ENCODE results near the gene IQCB1. TPM values are rescaled to one million over a fixed set of nuclear protein-coding genes. Genes with fewer than 3 reads are reported as not detected.

IQCB1 gene
- total and polyA plus RNA-seq, 10 of the 15 experiments (the other 5 are each of a cell fraction or from before 2014, with no cell fraction given) = 36.0 to 69.4 (median 48.9) TPM

DNA sequence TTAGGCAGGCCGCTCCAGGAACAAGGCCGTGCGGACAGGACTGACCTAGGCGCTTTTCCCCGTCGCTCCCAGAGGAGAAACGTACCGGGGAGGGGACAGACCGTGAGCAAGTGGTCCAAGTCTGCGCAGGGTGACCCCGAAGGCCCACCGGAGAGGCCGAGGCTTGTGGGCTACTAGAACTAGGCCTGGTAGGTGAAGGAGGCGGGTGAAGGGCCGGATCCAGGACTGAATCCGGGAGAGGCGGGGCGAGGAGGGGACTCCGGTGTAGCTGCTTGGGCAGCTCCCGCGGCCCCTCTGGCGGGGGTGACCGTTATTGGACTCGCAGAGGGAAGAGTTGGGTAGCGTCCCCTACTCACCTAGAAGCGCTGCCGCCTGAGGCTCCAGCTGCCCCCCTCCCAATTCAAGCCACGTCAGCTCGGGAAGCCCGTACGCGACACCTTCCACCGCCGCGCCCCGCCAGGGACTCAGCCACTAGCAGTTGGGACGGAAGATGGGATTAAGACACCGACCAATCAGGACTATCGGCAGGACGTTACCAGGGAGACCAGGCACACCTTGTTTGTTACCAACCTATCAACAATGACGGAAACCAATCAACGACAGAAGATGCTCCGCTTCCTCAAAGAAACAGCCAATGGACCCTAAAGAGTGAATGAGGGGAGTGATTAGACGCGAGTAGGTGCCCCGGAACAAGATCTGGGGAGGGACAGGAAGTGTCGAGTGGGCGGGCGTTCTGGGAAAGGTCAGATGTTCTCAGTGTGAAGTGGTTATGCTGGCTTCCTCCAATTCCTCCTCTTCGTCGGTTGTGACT is 85.4 kb downstream of the IQCB1 start, which contains the start of gene GOLGB1 (continued):
- TF ChIP-seq, protein P1, sequence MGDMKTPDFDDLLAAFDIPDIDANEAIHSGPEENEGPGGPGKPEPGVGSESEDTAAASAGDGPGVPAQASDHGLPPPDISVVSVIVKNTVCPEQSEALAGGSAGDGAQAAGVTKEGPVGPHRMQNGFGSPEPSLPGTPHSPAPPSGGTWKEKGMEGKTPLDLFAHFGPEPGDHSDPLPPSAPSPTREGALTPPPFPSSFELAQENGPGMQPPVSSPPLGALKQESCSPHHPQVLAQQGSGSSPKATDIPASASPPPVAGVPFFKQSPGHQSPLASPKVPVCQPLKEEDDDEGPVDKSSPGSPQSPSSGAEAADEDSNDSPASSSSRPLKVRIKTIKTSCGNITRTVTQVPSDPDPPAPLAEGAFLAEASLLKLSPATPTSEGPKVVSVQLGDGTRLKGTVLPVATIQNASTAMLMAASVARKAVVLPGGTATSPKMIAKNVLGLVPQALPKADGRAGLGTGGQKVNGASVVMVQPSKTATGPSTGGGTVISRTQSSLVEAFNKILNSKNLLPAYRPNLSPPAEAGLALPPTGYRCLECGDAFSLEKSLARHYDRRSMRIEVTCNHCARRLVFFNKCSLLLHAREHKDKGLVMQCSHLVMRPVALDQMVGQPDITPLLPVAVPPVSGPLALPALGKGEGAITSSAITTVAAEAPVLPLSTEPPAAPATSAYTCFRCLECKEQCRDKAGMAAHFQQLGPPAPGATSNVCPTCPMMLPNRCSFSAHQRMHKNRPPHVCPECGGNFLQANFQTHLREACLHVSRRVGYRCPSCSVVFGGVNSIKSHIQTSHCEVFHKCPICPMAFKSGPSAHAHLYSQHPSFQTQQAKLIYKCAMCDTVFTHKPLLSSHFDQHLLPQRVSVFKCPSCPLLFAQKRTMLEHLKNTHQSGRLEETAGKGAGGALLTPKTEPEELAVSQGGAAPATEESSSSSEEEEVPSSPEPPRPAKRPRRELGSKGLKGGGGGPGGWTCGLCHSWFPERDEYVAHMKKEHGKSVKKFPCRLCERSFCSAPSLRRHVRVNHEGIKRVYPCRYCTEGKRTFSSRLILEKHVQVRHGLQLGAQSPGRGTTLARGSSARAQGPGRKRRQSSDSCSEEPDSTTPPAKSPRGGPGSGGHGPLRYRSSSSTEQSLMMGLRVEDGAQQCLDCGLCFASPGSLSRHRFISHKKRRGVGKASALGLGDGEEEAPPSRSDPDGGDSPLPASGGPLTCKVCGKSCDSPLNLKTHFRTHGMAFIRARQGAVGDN (IDR thresholded peaks at IDR 0.05) = peak; percentile 68
- TF ChIP-seq TAF1 (IDR thresholded peaks at IDR 0.05; ENCODE audit: borderline replicate concordance, low read depth, low read length) (no peak), CREM (IDR thresholded peaks at IDR 0.05; ENCODE audit: low read depth) (peak; percentile 81), STAT1 (conservative IDR thresholded peaks at IDR 0.05) (no peak; the same call in 1 of the 2 replicates), SMAD1 (IDR thresholded peaks at IDR 0.05; ENCODE audit: low read depth, partially characterized antibody) (peak; percentile 62)

DNA sequence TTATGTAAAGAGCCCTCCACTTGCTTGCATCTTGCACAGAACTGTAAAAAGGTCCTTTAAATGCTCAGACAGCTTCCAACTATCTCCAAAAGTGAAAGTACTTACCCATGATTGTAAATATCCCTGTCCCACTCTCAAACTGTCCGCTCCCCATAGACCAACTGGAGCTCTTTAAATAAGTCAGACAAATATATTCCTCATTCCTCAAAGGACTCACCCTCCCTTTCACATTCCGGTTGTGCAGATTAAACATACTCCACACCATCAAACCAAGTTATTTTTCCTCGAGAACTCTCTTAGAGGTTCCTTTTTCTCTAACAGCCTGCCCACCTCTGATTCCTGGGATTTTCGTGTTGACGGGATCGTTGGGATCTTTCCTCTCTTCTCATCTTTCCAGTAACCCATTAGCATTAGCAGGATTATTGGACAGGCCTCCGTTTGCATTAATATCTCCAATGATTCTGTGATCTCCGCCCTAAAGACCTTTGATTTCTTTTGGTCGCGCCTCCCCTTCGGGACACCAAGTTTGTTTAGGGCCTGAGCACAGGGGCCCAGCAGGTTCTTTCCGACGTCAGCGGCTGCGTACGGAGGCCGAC is 86.1 kb downstream of the IQCB1 start:
- no peaks in the 10 kb centered on the region for H3K9me3 ChIP-seq (replicated peaks; ENCODE audit: control insufficient read depth, insufficient read depth, low read length)
- peak overlapping the region; percentile 88 for H3K4me2 ChIP-seq (ENCODE audit: control insufficient read depth, insufficient read depth)
- H3K4me1 ChIP-seq (ENCODE audit: control insufficient read depth, insufficient read depth, low read length) = no peaks in the 10 kb centered on the region
- H3K36me3 ChIP-seq (ENCODE audit: control insufficient read depth in 2 of 2, insufficient read depth in 2 of 2, low read length in 1 of 2) = no peaks in the 10 kb centered on the region
- under 1% methylated on average over 17 of the region's 17 CpGs for WGBS (ENCODE audit: insufficient coverage, insufficient replicate concordance, low lambda C conversion rate, missing lambda C conversion rate)
- FAIRE-seq = no peak
- CTCF ChIA-PET = interaction anchor here (1.6 to 2.0 kb wide), 2 partner anchors 13 to 15 kb away, joined by 3 to 4 read pairs; no protein-coding TSS in a partner anchor
- no peaks in the 10 kb centered on the region for H4K20me1 ChIP-seq (ENCODE audit: control insufficient read depth, insufficient read depth)
- peak overlapping the region; percentile 96 for H3K9ac ChIP-seq (ENCODE audit: control insufficient read depth, insufficient read depth, low read length)
- no peak for DNase-seq (ENCODE audit: low read depth, low spot score)
- in situ Hi-C loops (cut with MboI) (no loop called here), intact Hi-C loops (cut with micrococcal nuclease; ENCODE audit: unreplicated experiment) (loop anchor here (2.0 to 5.0 kb wide), 3 partner anchors 88 to 201 kb away; partner anchors contain the start of genes EAF2, HCLS1, IQCB1 and POLQ)
- TF ChIP-seq BMI1 (IDR thresholded peaks at IDR 0.05; ENCODE audit: borderline replicate concordance) (no peak), CREB1 (IDR thresholded peaks at IDR 0.05; ENCODE audit: low read depth) (peak; percentile 61; the same call in 1 of the 2 replicates), FOXM1 (IDR thresholded peaks at IDR 0.05; ENCODE audit: low read depth, low read length) (no peak), CREM (IDR thresholded peaks at IDR 0.05; ENCODE audit: low read depth) (peak; percentile 60)
- H3K27ac ChIP-seq (ENCODE audit: control insufficient read depth, insufficient read depth) = peak overlapping the region; percentile 72
- SMC1A ChIA-PET (ENCODE audit: uncharacterized antibody, unreplicated experiment) = interaction anchor here (0.7 to 2.3 kb wide), 11 partner anchors 9 to 202 kb away, joined by 3 to 6 read pairs (median 3); partner anchors contain the start of gene HCLS1
- peaks cover 39% of the 10 kb centered on the region for H3K79me2 ChIP-seq (ENCODE audit: control insufficient read depth, insufficient read depth, low read length)
- peak overlapping the region; percentile 91 for H3K4me3 ChIP-seq
- H3K27me3 ChIP-seq (replicated peaks in 1 of 2; ENCODE audit: control insufficient read depth in 2 of 2, insufficient read depth in 2 of 2, low read length in 1 of 2) = no peaks in the 10 kb centered on the region; a peak in 1 of 4 replicates
- RAD21 ChIA-PET (ENCODE audit: unreplicated experiment) = interaction anchor here (0.6 to 1.8 kb wide), 8 partner anchors 10 to 247 kb away, joined by 3 to 5 read pairs (median 4); partner anchors contain the start of genes HCLS1 and POLQ
- peak; percentile 61 for ATAC-seq
- H2AFZ ChIP-seq (ENCODE audit: control insufficient read depth, low read depth, low read length) = peak overlapping the region; percentile 92
- no TSS peak for BruUV-seq (replicated peaks)
- POLR2A ChIA-PET = interaction anchor here (0.5 to 2.9 kb wide), 11 partner anchors 12 to 317 kb away, joined by 3 to 8 read pairs (median 4); partner anchors contain the start of genes EAF2 and IQCB1

All from GM12878 (cell line).